Vagina (tissue), 2 donors: Measurements from ENCODE around the gene STAB1. TPM values are rescaled to one million over a fixed set of nuclear protein-coding genes. Genes with fewer than 3 reads are reported as not detected.

Experiments used
- DNase-seq, 2 donors: peaks; one replicate each; pipeline ENCODE4 v3.0.0-alpha.2; 2017; ENCODE audit errors: extremely low spot score in 2 of 2
- H3K27ac ChIP-seq: fragments of 200-600 bp; sonication (generic); one replicate; pipeline ENCODE4 v1.5.1; 2019
- H3K27me3 ChIP-seq: fragments of 200-600 bp; sonication (generic); one replicate; pipeline ENCODE4 v1.5.1; 2019
- H3K36me3 ChIP-seq, 2 donors: fragments of 200-600 bp; sonication (generic); one replicate each; pipeline ENCODE4 v1.5.1; 2017 to 2019
- H3K4me1 ChIP-seq: fragments of 200-600 bp; sonication (generic); one replicate; pipeline ENCODE4 v1.5.1; 2019
- H3K4me3 ChIP-seq, 2 donors: fragments of 200-600 bp; sonication (generic); 1 replicate in 1 of 2; 2 replicates in 1 of 2; pipeline ENCODE4 v1.5.1; 2016 to 2019
- H3K9me3 ChIP-seq: fragments of 200-600 bp; sonication (generic); one replicate; pipeline ENCODE4 v1.5.1; 2019
- POLR2A ChIP-seq, 2 donors: fragments of 450-650 bp; IDR thresholded peaks; one replicate each; pipeline ENCODE4 v1.6.1; 2017; ENCODE audit warnings: antibody characterized with exemption in 2 of 2, mild to moderate bottlenecking in 2 of 2, moderate library complexity in 2 of 2
- POLR2AphosphoS5 ChIP-seq, 2 donors: sonication (generic); formaldehyde crosslinking; IDR thresholded peaks; one replicate each; pipeline ENCODE4 v1.9.0; 2017; ENCODE audit warnings: antibody characterized with exemption in 2 of 2, mild to moderate bottlenecking in 2 of 2, low read depth in 1 of 2; ENCODE audit not compliant: insufficient read depth in 1 of 2
- intact Hi-C: fragments of 100-400 bp; cut with DNase I; formaldehyde crosslinking; loops from one replicate; pipeline ENCODE4 v1.15.1; 2023
- total RNA-seq: library from RNA; depleted of rRNA; stranded (reverse); fragments of >200 nt; gene quantifications from one replicate; pipeline ENCODE4 v1.2.3, GENCODE V29; 2016
- TF ChIP-seq, protein P1 (sequence below), 3 experiments: fragments of 450-650 bp in 2 of 3; fragments of 200-600 bp in 1 of 3; sonication (generic) in 1 of 3; IDR thresholded peaks; one replicate each; pipeline ENCODE4 v1.5.1; 2017 to 2019; ENCODE audit warnings: antibody characterized with exemption in 3 of 3, mild to moderate bottlenecking in 2 of 3, moderate library complexity in 2 of 3

The STAB1 gene
- total RNA-seq, 1 donor from 2014 or later: 124 TPM

DNA sequence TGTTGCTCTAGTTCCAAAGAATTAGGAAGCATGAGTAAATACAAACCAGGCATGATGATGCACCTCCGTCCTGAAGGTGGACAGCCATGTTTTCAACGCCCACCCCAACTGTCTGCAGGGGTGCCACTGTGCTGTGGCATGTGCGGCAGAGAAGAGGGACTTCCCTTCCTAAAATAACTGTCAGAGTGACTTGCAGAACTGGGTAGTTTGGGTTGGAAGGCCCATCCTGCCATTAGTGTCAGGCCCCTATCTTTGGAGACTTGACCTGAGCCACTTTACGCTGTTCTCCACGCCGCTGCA is 17.4 kb upstream of the STAB1 start:
- Histone ChIP-seq H3K4me1 (peaks cover 4% of the 10 kb centered on the region), H3K27me3 (no peaks in the 10 kb centered on the region), H3K9me3 (no peaks in the 10 kb centered on the region), H3K4me3 (no peak overlapping the region), H3K36me3 (peaks cover 0 to 96% of the 10 kb centered on the region in 2 donors), H3K27ac (no peak overlapping the region)
- TF ChIP-seq POLR2AphosphoS5 (IDR thresholded peaks at IDR 0.05; ENCODE audit: insufficient read depth in 1 of 2, low read depth in 1 of 2): no peak
- no peak for TF ChIP-seq POLR2A (IDR thresholded peaks at IDR 0.05)
- TF ChIP-seq, protein P1, sequence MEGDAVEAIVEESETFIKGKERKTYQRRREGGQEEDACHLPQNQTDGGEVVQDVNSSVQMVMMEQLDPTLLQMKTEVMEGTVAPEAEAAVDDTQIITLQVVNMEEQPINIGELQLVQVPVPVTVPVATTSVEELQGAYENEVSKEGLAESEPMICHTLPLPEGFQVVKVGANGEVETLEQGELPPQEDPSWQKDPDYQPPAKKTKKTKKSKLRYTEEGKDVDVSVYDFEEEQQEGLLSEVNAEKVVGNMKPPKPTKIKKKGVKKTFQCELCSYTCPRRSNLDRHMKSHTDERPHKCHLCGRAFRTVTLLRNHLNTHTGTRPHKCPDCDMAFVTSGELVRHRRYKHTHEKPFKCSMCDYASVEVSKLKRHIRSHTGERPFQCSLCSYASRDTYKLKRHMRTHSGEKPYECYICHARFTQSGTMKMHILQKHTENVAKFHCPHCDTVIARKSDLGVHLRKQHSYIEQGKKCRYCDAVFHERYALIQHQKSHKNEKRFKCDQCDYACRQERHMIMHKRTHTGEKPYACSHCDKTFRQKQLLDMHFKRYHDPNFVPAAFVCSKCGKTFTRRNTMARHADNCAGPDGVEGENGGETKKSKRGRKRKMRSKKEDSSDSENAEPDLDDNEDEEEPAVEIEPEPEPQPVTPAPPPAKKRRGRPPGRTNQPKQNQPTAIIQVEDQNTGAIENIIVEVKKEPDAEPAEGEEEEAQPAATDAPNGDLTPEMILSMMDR (IDR thresholded peaks at IDR 0.05): no peak
- no peak for DNase-seq
- intact Hi-C loops: loop anchor here (10.0 kb wide), 1 partner anchor 57 kb away; the partner anchor contains the start of genes NT5DC2 and UQCC5

GRCh38 chr3:52479037-52479876 is 15.9 kb upstream of the STAB1 start:
- H3K27ac ChIP-seq: no peak overlapping the region
- H3K4me3 ChIP-seq: no peak overlapping the region
- no peaks in the 10 kb centered on the region for H3K9me3 ChIP-seq
- DNase-seq: no peak
- intact Hi-C loops: loop anchor here (10.0 kb wide), 1 partner anchor 56 kb away; the partner anchor contains the start of genes NT5DC2 and UQCC5
- no peak for TF ChIP-seq POLR2AphosphoS5 (IDR thresholded peaks at IDR 0.05; ENCODE audit: insufficient read depth in 1 of 2, low read depth in 1 of 2)
- TF ChIP-seq, protein P1 (IDR thresholded peaks at IDR 0.05): no peak
- peaks cover 0 to 86% of the 10 kb centered on the region in 2 donors for H3K36me3 ChIP-seq
- no peaks in the 10 kb centered on the region for H3K27me3 ChIP-seq
- H3K4me1 ChIP-seq: peaks cover 19% of the 10 kb centered on the region

DNA sequence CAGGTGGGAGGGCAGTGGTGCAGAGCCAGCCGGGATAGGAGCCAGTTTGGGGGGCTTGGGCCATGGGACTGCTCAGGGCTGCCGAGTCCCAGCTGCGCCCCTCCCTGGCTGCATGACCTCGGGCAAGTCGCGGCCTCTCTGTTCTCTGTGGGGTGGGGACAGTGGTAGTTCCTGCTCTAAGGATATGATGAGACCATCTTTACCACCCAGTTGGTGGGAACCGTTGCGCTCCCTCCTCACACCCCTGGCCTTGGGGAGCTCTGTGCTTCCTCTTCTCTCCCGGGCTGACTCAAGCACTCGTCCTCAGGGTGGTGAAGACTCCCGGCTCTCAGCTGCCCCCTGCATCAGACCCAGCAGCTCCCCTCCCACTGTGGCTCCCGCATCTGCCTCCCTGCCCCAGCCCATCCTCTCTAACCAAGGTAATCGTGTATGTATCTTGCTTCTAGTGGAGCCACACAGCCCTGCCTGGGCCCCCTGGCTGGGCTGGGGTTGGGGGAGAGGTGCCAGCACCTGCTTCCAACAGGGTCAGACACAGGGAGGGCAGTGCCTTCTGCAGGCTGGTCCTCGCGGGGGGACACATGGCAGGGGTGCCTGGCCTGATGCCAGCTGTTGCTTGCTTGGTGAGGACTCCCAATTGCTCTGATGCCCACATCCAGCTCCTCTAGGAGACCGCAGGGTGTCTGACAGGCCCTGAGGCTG is 15.1 kb upstream of the STAB1 start:
- H3K27me3 ChIP-seq: no peaks in the 10 kb centered on the region
- TF ChIP-seq, protein P1 (IDR thresholded peaks at IDR 0.05): no peak
- no peak for TF ChIP-seq POLR2AphosphoS5 (IDR thresholded peaks at IDR 0.05; ENCODE audit: insufficient read depth in 1 of 2, low read depth in 1 of 2)
- no peak for TF ChIP-seq POLR2A (IDR thresholded peaks at IDR 0.05)
- H3K9me3 ChIP-seq: no peaks in the 10 kb centered on the region
- H3K27ac ChIP-seq: no peak overlapping the region
- intact Hi-C loops: loop anchor here (10.0 kb wide), 1 partner anchor 55 kb away; the partner anchor contains the start of genes NT5DC2 and UQCC5
- H3K4me1 ChIP-seq: peaks cover 27% of the 10 kb centered on the region
- no peak for DNase-seq
- H3K4me3 ChIP-seq: no peak overlapping the region
- H3K36me3 ChIP-seq: peaks cover 0 to 79% of the 10 kb centered on the region in 2 donors

DNA sequence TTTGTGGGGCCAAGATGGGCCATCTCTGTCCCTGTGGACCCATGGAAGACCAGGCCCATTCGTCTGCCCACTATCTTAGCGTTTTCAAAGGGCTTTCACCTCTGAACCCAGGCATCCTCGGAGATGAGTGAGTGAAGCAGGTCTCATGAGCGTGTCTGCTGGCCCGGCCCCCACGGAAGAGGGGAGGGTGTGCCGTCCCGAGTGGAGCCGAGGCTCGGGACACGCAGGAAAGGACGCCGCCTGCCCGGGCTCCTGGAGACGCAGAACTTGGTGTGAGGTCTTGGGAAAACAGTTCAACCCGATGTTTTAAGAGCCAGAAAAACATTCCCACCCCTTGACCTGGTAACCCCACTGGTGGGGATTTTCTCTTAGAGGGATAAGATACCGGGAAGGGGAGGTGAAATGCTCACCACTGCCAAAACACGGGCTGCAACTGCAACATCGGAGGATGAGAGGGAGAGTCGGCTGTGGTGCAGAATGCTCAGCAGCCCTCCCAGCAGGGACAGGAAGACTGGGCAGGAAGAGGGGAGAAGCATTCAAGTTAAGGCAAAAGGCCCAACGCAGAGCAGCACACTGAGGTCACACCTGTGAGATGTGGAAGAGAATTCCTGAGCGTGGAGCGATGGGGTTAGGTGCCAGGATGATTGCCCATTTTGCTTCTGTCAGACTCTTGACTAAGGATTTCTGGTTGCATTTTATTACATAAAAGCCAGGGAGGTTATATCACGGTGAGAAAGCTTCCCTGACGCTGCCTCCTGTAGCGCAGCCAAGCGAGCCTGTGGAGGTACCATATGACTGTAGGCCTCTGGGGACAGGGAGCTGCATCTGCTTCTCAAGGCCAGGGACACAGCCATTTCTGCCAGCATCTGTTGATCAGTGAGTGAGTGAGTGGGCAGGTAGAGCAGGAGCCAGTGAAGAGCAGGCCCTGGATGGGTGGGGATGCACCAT is 14.1 kb upstream of the STAB1 start:
- intact Hi-C loops: no loop called here
- DNase-seq: no peak

More for the DNA sequence above, 14.1 kb upstream of the STAB1 start:
- Histone ChIP-seq H3K4me1 (peaks cover 37% of the 10 kb centered on the region), H3K27ac (no peak overlapping the region), H3K36me3 (peaks cover 0 to 76% of the 10 kb centered on the region in 2 donors), H3K27me3 (no peaks in the 10 kb centered on the region), H3K4me3 (no peak overlapping the region), H3K9me3 (no peaks in the 10 kb centered on the region)
- TF ChIP-seq POLR2A (IDR thresholded peaks at IDR 0.05) (no peak), POLR2AphosphoS5 (IDR thresholded peaks at IDR 0.05; ENCODE audit: insufficient read depth in 1 of 2, low read depth in 1 of 2) (no peak)
- TF ChIP-seq, protein P1 (IDR thresholded peaks at IDR 0.05): no peak
